ENCODE measurements around the gene AK2.

AK2 gene

GRCh38 chr1:33043267-33044092 is 6.8 kb upstream of the AK2 start:
- DNase-seq (ENCODE audit: low read depth) = no peak
- TF ChIP-seq, protein P1, sequence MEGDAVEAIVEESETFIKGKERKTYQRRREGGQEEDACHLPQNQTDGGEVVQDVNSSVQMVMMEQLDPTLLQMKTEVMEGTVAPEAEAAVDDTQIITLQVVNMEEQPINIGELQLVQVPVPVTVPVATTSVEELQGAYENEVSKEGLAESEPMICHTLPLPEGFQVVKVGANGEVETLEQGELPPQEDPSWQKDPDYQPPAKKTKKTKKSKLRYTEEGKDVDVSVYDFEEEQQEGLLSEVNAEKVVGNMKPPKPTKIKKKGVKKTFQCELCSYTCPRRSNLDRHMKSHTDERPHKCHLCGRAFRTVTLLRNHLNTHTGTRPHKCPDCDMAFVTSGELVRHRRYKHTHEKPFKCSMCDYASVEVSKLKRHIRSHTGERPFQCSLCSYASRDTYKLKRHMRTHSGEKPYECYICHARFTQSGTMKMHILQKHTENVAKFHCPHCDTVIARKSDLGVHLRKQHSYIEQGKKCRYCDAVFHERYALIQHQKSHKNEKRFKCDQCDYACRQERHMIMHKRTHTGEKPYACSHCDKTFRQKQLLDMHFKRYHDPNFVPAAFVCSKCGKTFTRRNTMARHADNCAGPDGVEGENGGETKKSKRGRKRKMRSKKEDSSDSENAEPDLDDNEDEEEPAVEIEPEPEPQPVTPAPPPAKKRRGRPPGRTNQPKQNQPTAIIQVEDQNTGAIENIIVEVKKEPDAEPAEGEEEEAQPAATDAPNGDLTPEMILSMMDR (IDR thresholded peaks at IDR 0.05; ENCODE audit: low read depth, low read length, missing control alignments) = no peak
- no peak overlapping the region for H3K4me3 ChIP-seq (ENCODE audit: low read depth, low read length)

DNA sequence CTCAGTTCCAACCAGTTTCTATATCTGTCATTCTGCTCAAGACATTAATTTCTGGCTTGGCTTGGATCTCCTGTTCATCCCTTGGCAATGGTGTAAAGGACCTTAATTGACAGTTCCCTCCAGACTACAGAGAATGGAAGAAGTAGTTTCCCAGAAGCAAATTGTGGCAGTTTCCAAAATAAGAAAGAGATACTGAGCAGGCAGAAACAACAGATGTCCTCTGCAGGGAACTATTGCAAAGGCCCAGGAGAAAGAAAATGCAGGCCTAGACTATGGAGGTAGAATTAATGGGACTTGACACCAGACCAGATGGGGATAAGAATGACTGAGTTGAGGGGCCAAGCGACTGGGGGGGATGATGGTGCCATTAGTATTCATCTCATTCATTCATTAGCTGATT is 6.1 kb upstream of the AK2 start:
- TF ChIP-seq, protein P1 (IDR thresholded peaks at IDR 0.05; ENCODE audit: low read depth, low read length, missing control alignments) = no peak
- no peak for DNase-seq (ENCODE audit: low read depth)
- H3K4me3 ChIP-seq (ENCODE audit: low read depth, low read length) = no peak overlapping the region

DNA sequence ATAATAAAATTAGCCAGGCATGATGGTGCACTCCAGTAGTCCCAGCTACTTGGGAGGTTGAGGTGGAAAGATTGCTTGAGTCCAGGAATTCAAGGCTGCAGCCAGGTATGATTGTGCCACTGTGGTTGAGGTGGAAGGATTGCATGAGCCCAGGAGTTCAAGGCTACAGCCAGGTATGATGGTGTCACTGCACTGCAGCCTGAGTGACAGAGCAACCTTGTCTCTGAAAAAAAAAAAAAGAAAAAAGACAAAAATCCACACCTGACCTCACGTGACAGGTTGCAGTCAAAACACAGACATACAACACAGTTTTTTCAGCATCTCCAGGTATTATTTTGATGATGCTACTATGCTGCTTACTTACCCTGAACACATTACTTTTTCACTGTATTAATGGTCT is 4.3 kb upstream of the AK2 start:
- no peak for DNase-seq (ENCODE audit: low read depth)
- TF ChIP-seq, protein P1 (IDR thresholded peaks at IDR 0.05; ENCODE audit: low read depth, low read length, missing control alignments) = no peak
- H3K4me3 ChIP-seq (ENCODE audit: low read depth, low read length) = no peak overlapping the region

DNA sequence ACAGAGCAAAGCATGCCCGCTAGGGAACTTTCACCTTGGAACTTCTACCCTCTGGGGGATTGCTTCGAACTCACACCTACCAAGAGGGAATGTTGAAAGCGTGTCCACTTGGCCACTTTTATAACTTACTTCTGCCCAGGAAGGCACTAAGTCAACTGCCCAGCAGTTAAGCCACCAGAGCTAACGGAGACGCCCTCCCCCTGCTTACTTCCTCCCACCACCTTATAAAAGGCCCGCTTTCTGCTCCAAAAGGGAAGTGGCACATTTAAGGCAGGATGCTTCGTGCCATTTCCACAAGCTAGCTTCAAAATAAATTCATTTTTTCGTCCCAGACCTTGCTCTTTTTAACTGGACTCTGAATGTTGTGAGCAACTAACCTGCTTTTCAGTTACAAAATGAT is 3.2 kb upstream of the AK2 start:
- H3K4me3 ChIP-seq (ENCODE audit: low read depth, low read length) = no peak overlapping the region
- TF ChIP-seq, protein P1 (IDR thresholded peaks at IDR 0.05; ENCODE audit: low read depth, low read length, missing control alignments) = no peak
- DNase-seq (ENCODE audit: low read depth) = no peak

GRCh38 chr1:33036051-33036525 is 595 bp downstream of the AK2 start:
- DNase-seq (ENCODE audit: low read depth) = no peak
- peak overlapping the region; percentile 90 for H3K4me3 ChIP-seq (ENCODE audit: low read depth, low read length)
- TF ChIP-seq, protein P1 (IDR thresholded peaks at IDR 0.05; ENCODE audit: low read depth, low read length, missing control alignments) = no peak

- TF ChIP-seq, protein P1 (IDR thresholded peaks at IDR 0.05; ENCODE audit: low read depth, low read length, missing control alignments) = no peak
- no peak overlapping the region for H3K4me3 ChIP-seq (ENCODE audit: low read depth, low read length)
- no peak for DNase-seq (ENCODE audit: low read depth)
Measured at GRCh38 chr1:33032126-33032869, 4.4 kb downstream of the AK2 start.

All from GM12864 (cell line).